GM13977 (cell line): ENCODE data around the gene CCIN.

Source experiments
- DNase-seq: peaks from one replicate; pipeline ENCODE4 v3.0.0; 2012; ENCODE audit warnings: low spot score
- in situ Hi-C: fragments of 300-500 bp; cut with MboI; formaldehyde crosslinking; loops from one replicate; pipeline ENCODE4 v1.12.0; 2022; ENCODE audit warnings: low sequenced_read_pairs, low pct_unique_long_range_greater_than_20kb, mixed read lengths, inconsistent platforms; ENCODE audit not compliant: unreplicated experiment
- TF ChIP-seq, protein P1 (sequence below): IDR thresholded peaks from 2 replicates; pipeline ENCODE4 v1.5.1; 2012; ENCODE audit warnings: mild to moderate bottlenecking, control low read depth; ENCODE audit not compliant: insufficient read depth; ENCODE audit errors: extremely low read depth, missing control alignments

CCIN gene

GRCh38 chr9:36213387-36213786 lies 44.2 kb downstream of the CCIN start:
- TF ChIP-seq, protein P1, sequence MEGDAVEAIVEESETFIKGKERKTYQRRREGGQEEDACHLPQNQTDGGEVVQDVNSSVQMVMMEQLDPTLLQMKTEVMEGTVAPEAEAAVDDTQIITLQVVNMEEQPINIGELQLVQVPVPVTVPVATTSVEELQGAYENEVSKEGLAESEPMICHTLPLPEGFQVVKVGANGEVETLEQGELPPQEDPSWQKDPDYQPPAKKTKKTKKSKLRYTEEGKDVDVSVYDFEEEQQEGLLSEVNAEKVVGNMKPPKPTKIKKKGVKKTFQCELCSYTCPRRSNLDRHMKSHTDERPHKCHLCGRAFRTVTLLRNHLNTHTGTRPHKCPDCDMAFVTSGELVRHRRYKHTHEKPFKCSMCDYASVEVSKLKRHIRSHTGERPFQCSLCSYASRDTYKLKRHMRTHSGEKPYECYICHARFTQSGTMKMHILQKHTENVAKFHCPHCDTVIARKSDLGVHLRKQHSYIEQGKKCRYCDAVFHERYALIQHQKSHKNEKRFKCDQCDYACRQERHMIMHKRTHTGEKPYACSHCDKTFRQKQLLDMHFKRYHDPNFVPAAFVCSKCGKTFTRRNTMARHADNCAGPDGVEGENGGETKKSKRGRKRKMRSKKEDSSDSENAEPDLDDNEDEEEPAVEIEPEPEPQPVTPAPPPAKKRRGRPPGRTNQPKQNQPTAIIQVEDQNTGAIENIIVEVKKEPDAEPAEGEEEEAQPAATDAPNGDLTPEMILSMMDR: no peak
- in situ Hi-C loops: no loop called here
- DNase-seq: no peak

DNA sequence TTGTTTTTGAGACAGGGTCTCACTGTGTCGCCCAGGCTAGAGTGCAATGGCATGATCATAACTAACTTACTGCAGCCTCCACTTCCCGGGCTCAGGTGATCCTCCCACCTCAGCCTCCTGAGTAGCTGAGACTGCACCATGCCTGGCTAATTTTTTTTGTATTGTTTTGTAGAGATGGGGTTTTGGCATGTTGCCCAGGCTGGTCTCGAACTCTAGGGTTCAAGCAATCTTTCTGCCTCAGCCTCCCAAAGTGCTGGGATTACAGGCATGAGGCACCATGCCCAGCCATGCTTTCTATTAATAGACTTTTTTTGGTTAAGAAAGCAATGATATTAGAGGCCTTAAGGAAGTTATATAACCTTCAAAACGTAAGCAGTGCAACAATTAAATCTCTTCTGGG lies 44.8 kb downstream of the CCIN start:
- TF ChIP-seq, protein P1: no peak
- DNase-seq: no peak
- in situ Hi-C loops: no loop called here

DNA sequence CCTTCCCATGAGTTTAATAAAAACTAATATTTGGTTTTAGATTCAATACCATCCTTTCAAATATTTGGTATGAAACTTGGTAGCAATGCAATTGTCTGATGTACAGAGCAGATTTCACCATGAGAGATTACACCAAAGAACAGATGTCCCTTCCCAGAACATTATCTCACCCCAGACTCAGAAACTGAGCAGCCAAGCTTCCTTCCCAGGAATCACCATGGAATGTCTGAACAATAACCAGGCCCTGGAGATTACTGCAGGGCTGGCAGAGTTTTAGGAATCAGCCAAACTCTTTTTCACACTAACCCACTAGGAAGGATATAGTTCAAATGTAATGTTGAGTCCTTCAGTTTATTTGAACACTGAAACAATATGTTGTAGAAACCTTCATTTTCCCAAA lies 45.4 kb downstream of the CCIN start:
- DNase-seq: no peak
- TF ChIP-seq, protein P1: no peak
- in situ Hi-C loops: no loop called here

- in situ Hi-C loops: no loop called here
- no peak for DNase-seq
- TF ChIP-seq, protein P1: no peak
These were observed 48.2 kb downstream of the CCIN start for GRCh38 chr9:36217256-36217968.

- in situ Hi-C loops: no loop called here
- DNase-seq: no peak
- TF ChIP-seq, protein P1: no peak
These were observed 48.8 kb downstream of the CCIN start for GRCh38 chr9:36218011-36218410.

GRCh38 chr9:36218411-36218901 lies 49.3 kb downstream of the CCIN start:
- no peak for DNase-seq
- in situ Hi-C loops: no loop called here
- TF ChIP-seq, protein P1: no peak
